ENCODE measurements around the gene DUOX2.
A peak's percentile ranks its signal among the peaks of the same experiment; 100 is the strongest.
"Not testable (repeated sequence)": the region's sequence is repeated elsewhere in the genome, so short reads cannot be mapped to it uniquely, and the experiment has no call there.

DUOX2 gene

GRCh38 chr15:45138814-45139765 lies 25.1 kb upstream of the DUOX2 start:
- no peak for DNase-seq (ENCODE audit: low read depth in 2 of 2)

GRCh38 chr15:45137703-45138102 lies 23.7 kb upstream of the DUOX2 start:
- DNase-seq (ENCODE audit: low read depth in 2 of 2): no peak

GRCh38 chr15:45136378-45136764 lies 22.4 kb upstream of the DUOX2 start:
- peak in 1 of 2 donors; percentile 9 for DNase-seq (ENCODE audit: low read depth in 2 of 2)

GRCh38 chr15:45135705-45136377 lies 21.9 kb upstream of the DUOX2 start:
- not testable (repeated sequence) for DNase-seq (ENCODE audit: low read depth in 2 of 2)

GRCh38 chr15:45134682-45135604 lies 21.0 kb upstream of the DUOX2 start:
- DNase-seq (ENCODE audit: low read depth in 2 of 2): no peak

GRCh38 chr15:45134046-45134445 lies 20.1 kb upstream of the DUOX2 start:
- DNase-seq (ENCODE audit: low read depth in 2 of 2): no peak

GRCh38 chr15:45133561-45133920 lies 19.6 kb upstream of the DUOX2 start:
- no peak for DNase-seq (ENCODE audit: low read depth in 2 of 2)

- DNase-seq (ENCODE audit: low read depth in 2 of 2): no peak
Observed at GRCh38 chr15:45132844-45133560, 19.0 kb upstream of the DUOX2 start.

GRCh38 chr15:45131510-45131909 lies 17.5 kb upstream of the DUOX2 start:
- no peak for DNase-seq (ENCODE audit: low read depth in 2 of 2)

GRCh38 chr15:45130291-45131000 lies 16.5 kb upstream of the DUOX2 start:
- DNase-seq (ENCODE audit: low read depth in 2 of 2): no peak

GRCh38 chr15:45129651-45130129 lies 15.7 kb upstream of the DUOX2 start, which contains the start of the genes DUOX1 and DUOXA1:
TSS of gene DUOX1 (plus strand) at chr15:45129994. CDS start at chr15:45131967, 1,973 bp downstream.
TSS of gene DUOXA1 (minus strand) at chr15:45129879. CDS start at chr15:45123014, 6,865 bp downstream.
- no peak for DNase-seq (ENCODE audit: low read depth in 2 of 2)

- no peak for DNase-seq (ENCODE audit: low read depth in 2 of 2)
Observed at GRCh38 chr15:45128971-45129639, 15.1 kb upstream of the DUOX2 start.

- peak in 1 of 2 donors; percentile 28 for DNase-seq (ENCODE audit: low read depth in 2 of 2)
Observed at GRCh38 chr15:45126535-45127158, 12.7 kb upstream of the DUOX2 start.

GRCh38 chr15:45123397-45123796 lies 9.4 kb upstream of the DUOX2 start:
- DNase-seq (ENCODE audit: low read depth in 2 of 2): no peak

- DNase-seq (ENCODE audit: low read depth in 2 of 2): no peak
Observed at GRCh38 chr15:45122719-45123118, 8.7 kb upstream of the DUOX2 start.

GRCh38 chr15:45121706-45122417 lies 7.9 kb upstream of the DUOX2 start:
- DNase-seq (ENCODE audit: low read depth in 2 of 2): no peak

GRCh38 chr15:45121020-45121419 lies 7.0 kb upstream of the DUOX2 start:
- no peak for DNase-seq (ENCODE audit: low read depth in 2 of 2)

Measured in activated CD4-positive, alpha-beta T cell treated with anti-CD3 and anti-CD28 coated beads for 24 hours (primary cell).